Loucy (cell line): ENCODE measurements around the gene POLR3A.

Source experiments
- CTCF ChIP-seq: fragments of 200-600 bp; sonication (generic); conservative IDR thresholded peaks from 2 replicates; pipeline ENCODE4 v1.5.1; 2014; ENCODE audit warnings: mild to moderate bottlenecking, antibody characterized with exemption, low read length
- EZH2phosphoT487 ChIP-seq: fragments of 200-600 bp; IDR thresholded peaks from 2 replicates; pipeline ENCODE4 v1.6.1; 2018; ENCODE audit warnings: antibody characterized with exemption, mild to moderate bottlenecking, moderate library complexity, borderline replicate concordance

- TF ChIP-seq CTCF, result no peak
- no peak for TF ChIP-seq EZH2phosphoT487
Measured at GRCh38 chr10:78071857-78072179, 42.5 kb upstream of the POLR3A start.
